ENCODE results near the gene PPT2. TPM values are rescaled to one million over a fixed set of nuclear protein-coding genes. Genes with fewer than 3 reads are reported as not detected.
A peak's percentile ranks its signal among the peaks of the same experiment; 100 is the strongest.
"Not testable (repeated sequence)": the region's sequence is repeated elsewhere in the genome, so short reads cannot be mapped to it uniquely, and the experiment has no call there.

Gene PPT2
- total RNA-seq, 1 experiment from 2014 or later = 270 TPM

GRCh38 chr6:32182555-32182981 is 28.6 kb downstream of the PPT2 start:
- no peak for DNase-seq (ENCODE audit: low read depth)
- in situ Hi-C loops (cut with HindIII; ENCODE audit: low pct_unique_long_range_greater_than_20kb, low sequenced_read_pairs) = no loop called here

GRCh38 chr6:32183030-32183429 is 29.1 kb downstream of the PPT2 start:
- no peak for DNase-seq (ENCODE audit: low read depth)
- in situ Hi-C loops (cut with HindIII; ENCODE audit: low pct_unique_long_range_greater_than_20kb, low sequenced_read_pairs) = no loop called here

GRCh38 chr6:32183483-32184083 is 29.6 kb downstream of the PPT2 start:
- DNase-seq (ENCODE audit: low read depth) = no peak
- in situ Hi-C loops (cut with HindIII; ENCODE audit: low pct_unique_long_range_greater_than_20kb, low sequenced_read_pairs) = no loop called here

- in situ Hi-C loops (cut with HindIII; ENCODE audit: low pct_unique_long_range_greater_than_20kb, low sequenced_read_pairs) = no loop called here
- no peak for DNase-seq (ENCODE audit: low read depth)
Measured at GRCh38 chr6:32184084-32184640, 30.2 kb downstream of the PPT2 start, which contains the start of gene AGER. Gene AGER (minus strand): TSS chr6:32184253. CDS start chr6:32184222, 31 bp downstream.

GRCh38 chr6:32185681-32186131 is 31.8 kb downstream of the PPT2 start:
- in situ Hi-C loops (cut with HindIII; ENCODE audit: low pct_unique_long_range_greater_than_20kb, low sequenced_read_pairs) = not testable (repeated sequence)
- DNase-seq (ENCODE audit: low read depth) = peak; percentile 82

- in situ Hi-C loops (cut with HindIII; ENCODE audit: low pct_unique_long_range_greater_than_20kb, low sequenced_read_pairs) = not testable (repeated sequence)
Measured at GRCh38 chr6:32186151-32186840, 32.4 kb downstream of the PPT2 start.

GRCh38 chr6:32187009-32187709 is 33.2 kb downstream of the PPT2 start:
- in situ Hi-C loops (cut with HindIII; ENCODE audit: low pct_unique_long_range_greater_than_20kb, low sequenced_read_pairs) = no loop called here
- DNase-seq (ENCODE audit: low read depth) = no peak

More at GRCh38 chr6:32186151-32186840, 32.4 kb downstream of the PPT2 start:
- DNase-seq (ENCODE audit: low read depth) = not testable (repeated sequence)

GRCh38 chr6:32187725-32188380 is 33.9 kb downstream of the PPT2 start:
- in situ Hi-C loops (cut with HindIII; ENCODE audit: low pct_unique_long_range_greater_than_20kb, low sequenced_read_pairs); DNase-seq (ENCODE audit: low read depth): not testable (repeated sequence)

GRCh38 chr6:32188381-32189068 is 34.6 kb downstream of the PPT2 start:
- no peak for DNase-seq (ENCODE audit: low read depth)
- in situ Hi-C loops (cut with HindIII; ENCODE audit: low pct_unique_long_range_greater_than_20kb, low sequenced_read_pairs) = no loop called here

GRCh38 chr6:32189069-32189741 is 35.3 kb downstream of the PPT2 start:
- in situ Hi-C loops (cut with HindIII; ENCODE audit: low pct_unique_long_range_greater_than_20kb, low sequenced_read_pairs) = no loop called here
- no peak for DNase-seq (ENCODE audit: low read depth)

GRCh38 chr6:32189742-32190053 is 35.8 kb downstream of the PPT2 start:
- in situ Hi-C loops (cut with HindIII; ENCODE audit: low pct_unique_long_range_greater_than_20kb, low sequenced_read_pairs) = no loop called here
- no peak for DNase-seq (ENCODE audit: low read depth)

- in situ Hi-C loops (cut with HindIII; ENCODE audit: low pct_unique_long_range_greater_than_20kb, low sequenced_read_pairs) = no loop called here
- DNase-seq (ENCODE audit: low read depth) = peak; percentile 89
Measured at GRCh38 chr6:32190054-32190851, 36.3 kb downstream of the PPT2 start, which contains the start of gene PBX2. Gene PBX2 (minus strand): TSS chr6:32190202. CDS start chr6:32189915, 287 bp downstream.

- DNase-seq (ENCODE audit: low read depth) = no peak
- in situ Hi-C loops (cut with HindIII; ENCODE audit: low pct_unique_long_range_greater_than_20kb, low sequenced_read_pairs) = no loop called here
Measured at GRCh38 chr6:32190911-32191677, 37.2 kb downstream of the PPT2 start.

GRCh38 chr6:32191696-32192607 is 38.0 kb downstream of the PPT2 start:
- no peak for DNase-seq (ENCODE audit: low read depth)
- in situ Hi-C loops (cut with HindIII; ENCODE audit: low pct_unique_long_range_greater_than_20kb, low sequenced_read_pairs) = no loop called here

- in situ Hi-C loops (cut with HindIII; ENCODE audit: low pct_unique_long_range_greater_than_20kb, low sequenced_read_pairs) = no loop called here
- no peak for DNase-seq (ENCODE audit: low read depth)
Measured at GRCh38 chr6:32192608-32193039, 38.7 kb downstream of the PPT2 start, which contains the start of gene GPSM3. Gene GPSM3 (minus strand): TSS chr6:32192643. CDS start chr6:32192513, 130 bp downstream.

All from Caki2 (cell line).